GM12865 (cell line): Measurements from ENCODE around the gene CPM.

Source experiments
- DNase-seq: peaks from one replicate; pipeline ENCODE4 v3.0.0; 2010; ENCODE audit warnings: low read depth
- H3K4me3 ChIP-seq: 2 replicates; pipeline ENCODE4 v1.5.1; 2011; ENCODE audit warnings: mild to moderate bottlenecking, low read depth, low read length, control low read depth
- CTCF ChIP-seq: IDR thresholded peaks from 2 replicates; pipeline ENCODE4 v1.5.1; 2011; ENCODE audit warnings: low read length, control low read depth, low read depth, inconsistent platforms; ENCODE audit not compliant: insufficient read depth; ENCODE audit errors: missing control alignments

CPM gene

DNA sequence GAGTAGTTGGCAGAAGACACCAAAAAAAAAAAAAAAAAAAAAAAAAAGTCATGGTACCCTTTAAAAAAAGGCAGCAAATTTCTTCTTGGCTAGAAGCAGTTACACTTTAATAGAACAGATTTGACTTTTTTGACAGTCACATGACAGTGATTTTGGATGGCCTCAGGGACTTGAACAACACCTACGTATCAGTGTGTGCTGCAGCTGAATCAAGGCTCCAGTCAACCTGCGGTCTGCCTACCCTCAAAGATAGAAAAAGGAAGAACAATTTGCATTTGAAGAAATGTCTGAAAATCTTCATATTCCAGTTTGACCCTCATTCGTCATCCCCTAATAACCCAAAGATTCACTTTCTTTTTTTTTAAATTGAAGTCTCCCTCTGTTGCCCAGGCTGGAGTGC is 71.1 kb downstream of the CPM start:
- H3K4me3 ChIP-seq: no peak overlapping the region
- no peak for TF ChIP-seq CTCF
- DNase-seq: peak; percentile 31

GRCh38 chr12:68856510-68856909 is 76.5 kb downstream of the CPM start:
- TF ChIP-seq CTCF: no peak
- no peak for DNase-seq
- no peak overlapping the region for H3K4me3 ChIP-seq

- DNase-seq: no peak
- no peak overlapping the region for H3K4me3 ChIP-seq
- TF ChIP-seq CTCF: no peak
These were observed 77.2 kb downstream of the CPM start for GRCh38 chr12:68855771-68856170.

DNA sequence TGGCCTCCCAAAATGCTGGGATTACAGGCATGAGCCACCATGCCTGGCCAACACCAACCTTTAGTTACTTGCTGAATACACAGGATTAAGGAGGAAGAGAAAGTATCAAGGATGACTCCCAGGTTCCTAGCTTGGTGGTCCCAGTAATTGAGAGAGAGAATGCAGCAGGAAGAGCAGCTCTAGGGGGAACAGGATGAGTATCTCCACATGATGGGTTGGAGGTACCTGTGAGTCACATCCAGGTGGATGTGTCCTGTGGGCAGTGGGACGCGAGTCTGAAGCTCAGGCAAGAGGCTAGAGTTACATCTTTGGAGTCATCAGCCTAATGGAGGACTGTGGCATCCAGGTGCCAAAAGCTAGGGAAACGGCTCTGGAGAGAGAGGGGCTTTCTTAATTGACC is 77.9 kb downstream of the CPM start:
- DNase-seq: no peak
- no peak for TF ChIP-seq CTCF
- H3K4me3 ChIP-seq: no peak overlapping the region

DNA sequence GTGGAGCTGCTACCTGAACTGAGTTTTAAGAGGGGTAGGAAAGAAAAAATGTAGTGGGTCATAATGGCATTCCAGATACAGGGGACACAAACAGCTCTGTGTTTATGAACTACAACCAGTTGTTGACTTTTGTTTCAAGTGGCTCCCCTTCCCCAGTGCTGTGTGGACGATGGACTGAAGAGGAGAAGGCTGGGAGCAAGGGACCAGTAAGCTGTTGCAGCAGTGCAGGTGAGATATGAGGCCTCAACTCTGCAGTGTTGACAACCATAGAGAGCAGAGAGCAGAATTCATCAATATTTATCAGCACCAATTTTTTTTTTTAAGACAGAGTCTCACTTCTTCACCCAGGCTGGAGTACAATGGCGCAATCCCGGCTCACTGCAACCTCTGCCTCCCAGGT is 78.4 kb downstream of the CPM start:
- TF ChIP-seq CTCF: no peak
- DNase-seq: no peak
- H3K4me3 ChIP-seq: no peak overlapping the region

- TF ChIP-seq CTCF: no peak
- H3K4me3 ChIP-seq: no peak overlapping the region
- DNase-seq: no peak
These were observed 78.9 kb downstream of the CPM start for GRCh38 chr12:68854078-68854468.

GRCh38 chr12:68853396-68854077 is 79.4 kb downstream of the CPM start:
- no peak for TF ChIP-seq CTCF
- no peak for DNase-seq
- H3K4me3 ChIP-seq: no peak overlapping the region
